Stimulated activated CD4-positive, alpha-beta T cell treated with anti-CD3 and anti-CD28 coated beads, Interleukin-4, amount 100 ng/mL, for 4 hours (primary cell): ENCODE data around the gene HCFC2.
"Not testable (repeated sequence)": the region's sequence is repeated elsewhere in the genome, so short reads cannot be mapped to it uniquely, and the experiment has no call there.

ENCODE experiments used
- DNase-seq, 2 experiments: peaks; one replicate each; pipeline ENCODE4 v3.0.0-alpha.2; 2020

The HCFC2 gene

DNA sequence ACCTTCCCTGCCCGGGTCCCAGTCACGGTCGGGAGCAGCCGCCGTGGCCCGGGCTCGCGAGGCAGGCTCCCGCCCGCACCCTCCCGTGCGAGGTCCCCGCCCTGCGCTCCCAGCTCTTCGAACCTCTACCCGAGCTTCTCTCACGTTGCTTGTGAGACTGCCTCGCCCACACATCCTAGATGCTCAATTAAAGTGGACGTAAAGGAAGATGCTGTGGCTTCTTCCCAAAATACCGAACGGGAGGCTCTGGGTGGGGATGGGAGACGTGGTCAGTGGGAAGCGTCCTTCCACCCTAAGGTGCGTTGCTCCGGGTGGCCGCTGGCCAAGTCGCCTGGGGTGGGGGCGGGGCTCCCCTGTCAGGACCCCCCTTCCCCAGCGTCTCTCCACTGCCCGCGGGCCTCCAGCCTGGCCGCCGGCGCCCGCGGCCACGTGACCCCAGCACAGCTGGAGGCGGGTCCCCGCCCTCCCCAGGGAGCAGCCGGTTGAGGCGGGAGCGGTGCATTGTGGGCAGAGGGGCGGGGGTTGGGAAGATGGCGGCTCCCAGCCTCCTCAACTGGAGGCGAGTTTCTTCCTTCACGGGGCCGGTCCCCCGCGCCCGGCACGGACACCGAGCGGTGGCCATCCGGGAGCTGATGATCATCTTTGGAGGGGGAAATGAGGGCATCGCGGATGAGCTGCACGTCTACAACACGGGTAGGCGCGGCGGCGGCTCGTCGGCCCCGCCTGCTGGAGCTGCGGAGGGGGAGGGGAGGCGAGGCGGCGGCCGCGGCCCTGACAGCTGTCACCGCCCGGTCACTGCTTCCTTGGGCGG is at the start of gene HCFC2:
Gene HCFC2, plus strand, starts transcription at position 501 of the 811 bp plus-strand sequence. Its CDS starts 30 bp downstream, at position 531.
- DNase-seq = peak; percentile 89

DNA sequence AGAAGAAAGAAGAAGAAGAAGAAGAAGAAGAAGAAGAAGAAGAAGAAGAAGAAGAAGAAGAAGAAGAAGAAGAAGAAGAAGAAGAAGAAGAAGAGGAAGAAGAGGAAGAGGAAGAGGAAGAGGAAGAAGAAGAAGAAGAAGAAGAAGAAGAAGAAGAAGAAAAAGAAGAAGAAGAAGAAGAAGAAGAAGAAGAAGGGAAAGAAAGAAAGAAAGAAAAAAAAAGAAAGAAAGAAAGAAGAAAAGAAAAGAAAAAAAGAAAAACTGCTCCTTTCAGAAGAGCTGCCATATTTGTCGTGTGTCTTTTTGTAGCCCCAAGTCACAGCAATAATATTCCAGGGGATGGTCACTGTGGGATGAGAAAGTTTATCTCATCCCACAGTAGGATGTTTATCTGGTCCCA is 42.5 kb upstream of the HCFC2 start:
- not testable (repeated sequence) for DNase-seq

DNA sequence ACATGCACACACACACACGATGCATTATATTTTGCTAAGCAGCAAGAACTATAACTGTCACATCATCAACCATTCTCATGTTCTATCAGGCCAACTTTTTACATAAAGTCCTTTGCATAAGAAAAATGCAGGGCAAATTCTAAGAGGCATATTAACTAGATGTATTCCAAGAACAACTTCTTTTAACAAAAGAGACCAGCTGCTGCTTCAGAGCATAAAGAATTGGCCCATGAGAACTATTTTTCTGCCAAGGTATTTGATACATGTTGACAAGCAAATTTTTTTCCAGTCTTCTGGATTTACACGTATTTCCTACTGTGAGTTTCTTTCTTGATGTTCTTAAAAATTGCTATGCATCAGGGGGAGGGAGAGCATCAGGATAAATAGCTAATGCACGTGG is 41.5 kb upstream of the HCFC2 start:
- no peak for DNase-seq

DNA sequence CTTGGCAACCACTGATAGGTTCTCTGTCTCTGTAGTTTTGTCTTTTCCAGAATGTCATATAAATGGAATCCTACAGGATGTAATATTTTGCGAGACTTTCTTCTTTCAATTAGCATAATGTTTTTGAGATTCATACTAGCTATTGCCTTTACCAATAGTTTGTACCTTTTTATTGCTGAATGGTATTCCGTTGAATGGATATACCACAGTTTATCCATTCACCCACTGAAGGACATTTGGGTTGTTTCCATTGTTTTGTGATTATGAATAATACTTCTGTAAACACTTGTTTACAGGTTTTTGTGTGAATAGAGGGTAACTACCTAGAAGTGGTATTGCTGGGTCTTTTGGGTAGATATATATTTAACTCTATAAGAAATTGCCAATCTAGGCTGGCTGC is 40.6 kb upstream of the HCFC2 start:
- no peak for DNase-seq

GRCh38 chr12:104024348-104024747 is 40.0 kb upstream of the HCFC2 start:
- no peak for DNase-seq

GRCh38 chr12:104025771-104026170 is 38.6 kb upstream of the HCFC2 start:
- no peak for DNase-seq

DNA sequence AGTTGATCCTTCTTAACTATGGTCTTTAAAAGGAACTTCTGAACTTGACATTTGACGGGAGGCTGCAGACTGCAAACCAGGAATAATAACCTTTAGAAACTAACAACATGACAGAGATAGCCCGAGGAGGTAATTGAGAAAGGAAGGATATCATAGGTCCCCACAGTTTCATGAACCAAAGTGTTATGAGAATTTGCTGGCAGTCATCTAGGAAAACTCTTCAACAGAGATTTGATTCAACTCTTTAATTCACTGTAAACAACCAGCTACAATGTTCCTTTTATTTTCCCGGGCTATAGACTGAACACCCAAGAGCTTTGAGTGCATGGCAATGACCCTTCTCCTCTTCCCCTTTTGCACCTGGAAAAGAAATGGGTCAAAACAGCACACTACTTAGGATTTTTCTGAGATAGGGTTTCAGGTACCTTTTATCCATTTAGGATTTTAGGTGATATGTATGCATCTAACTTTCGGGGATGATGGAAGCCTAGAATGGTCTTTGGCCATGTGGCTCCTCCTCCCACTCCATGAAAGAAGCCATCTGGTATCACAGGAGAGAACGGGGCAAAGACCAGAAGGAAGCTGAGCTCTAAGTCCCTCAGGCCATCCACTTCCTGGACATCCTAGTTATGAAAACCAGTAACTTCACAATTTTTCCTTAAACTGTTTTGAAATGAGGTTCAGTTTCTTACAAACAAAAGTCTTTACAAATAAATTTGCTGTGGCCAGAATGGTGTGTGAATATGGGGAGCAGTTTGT is 37.3 kb upstream of the HCFC2 start:
- no peak for DNase-seq

GRCh38 chr12:104030596-104030995 is 33.7 kb upstream of the HCFC2 start:
- not testable (repeated sequence) for DNase-seq

- not testable (repeated sequence) for DNase-seq
These were observed 28.2 kb upstream of the HCFC2 start for GRCh38 chr12:104036143-104036542.

GRCh38 chr12:104039769-104040168 is 24.6 kb upstream of the HCFC2 start:
- DNase-seq = not testable (repeated sequence)

GRCh38 chr12:104042580-104042979 is 21.8 kb upstream of the HCFC2 start:
- DNase-seq = no peak

GRCh38 chr12:104044158-104044557 is 20.2 kb upstream of the HCFC2 start:
- DNase-seq = no peak

DNA sequence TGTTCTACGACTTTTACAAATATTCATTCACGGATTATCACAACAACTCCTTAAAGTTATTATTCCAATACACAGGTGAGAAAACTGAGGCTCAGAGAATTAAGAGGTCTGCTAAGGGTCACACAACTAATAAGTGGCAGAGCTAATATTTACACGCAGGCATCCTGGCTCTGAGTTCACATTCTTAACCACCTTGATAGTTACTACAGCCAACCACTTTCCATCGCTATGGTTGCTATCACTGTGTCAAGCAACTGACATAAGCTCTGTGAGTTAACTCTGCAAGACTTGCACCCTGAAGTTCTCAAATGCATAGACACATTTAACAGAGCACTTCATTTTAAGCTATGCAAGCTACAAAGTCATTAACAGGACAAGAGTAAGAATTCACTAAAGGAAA is 18.0 kb upstream of the HCFC2 start:
- no peak for DNase-seq

DNA sequence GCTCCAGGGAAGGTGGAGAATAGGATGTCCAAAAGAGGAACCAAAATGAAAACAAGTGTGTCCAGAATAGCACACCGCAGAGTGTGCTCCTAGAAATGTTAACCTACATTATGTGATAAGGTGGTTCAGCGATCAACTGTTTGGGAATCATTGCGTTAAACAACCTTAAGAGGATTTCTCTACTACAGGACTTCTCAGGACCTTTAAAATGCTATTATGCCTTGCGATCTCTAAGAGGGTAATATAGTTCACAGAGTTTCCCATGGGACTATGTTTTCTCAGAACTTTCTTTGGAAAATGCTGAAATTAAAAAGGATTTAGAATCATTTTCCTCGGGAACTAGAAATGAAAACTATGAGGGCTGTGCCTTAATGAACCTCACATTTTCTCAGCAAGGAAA is 16.2 kb upstream of the HCFC2 start:
- no peak for DNase-seq

GRCh38 chr12:104048811-104049210 is 15.5 kb upstream of the HCFC2 start:
- no peak for DNase-seq

GRCh38 chr12:104049278-104049902 is 14.9 kb upstream of the HCFC2 start:
- DNase-seq = no peak

- no peak for DNase-seq
These were observed 14.4 kb upstream of the HCFC2 start, which contains the start of gene GLT8D2 for GRCh38 chr12:104049903-104050356. GLT8D2 (minus strand) TSS chr12:104050187; CDS start chr12:104019648, 30,539 bp downstream.

DNA sequence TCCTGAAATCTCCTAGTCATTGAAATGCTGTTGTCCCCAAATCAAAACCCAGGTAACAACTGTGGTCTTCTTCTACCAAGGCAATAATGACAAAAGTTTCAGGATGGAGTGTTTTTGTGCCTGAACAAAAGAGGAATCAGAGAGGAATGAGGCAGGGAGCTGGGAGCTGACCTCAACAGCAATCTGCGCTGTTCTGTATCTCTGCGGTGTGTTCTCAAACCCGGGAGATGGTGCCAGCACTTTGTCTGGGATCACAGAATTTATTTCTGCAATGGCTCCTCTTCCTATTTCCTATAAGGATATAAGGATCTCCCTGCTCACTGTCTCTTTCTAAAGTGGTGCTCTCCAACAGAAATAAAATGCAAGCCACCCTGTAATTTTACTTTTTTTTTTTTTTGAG is 13.9 kb upstream of the HCFC2 start:
- no peak for DNase-seq

- DNase-seq = no peak
These were observed 9.5 kb upstream of the HCFC2 start for GRCh38 chr12:104054681-104055346.

GRCh38 chr12:104055686-104056388 is 8.5 kb upstream of the HCFC2 start:
- DNase-seq = no peak

GRCh38 chr12:104056419-104056972 is 7.8 kb upstream of the HCFC2 start:
- no peak for DNase-seq

DNA sequence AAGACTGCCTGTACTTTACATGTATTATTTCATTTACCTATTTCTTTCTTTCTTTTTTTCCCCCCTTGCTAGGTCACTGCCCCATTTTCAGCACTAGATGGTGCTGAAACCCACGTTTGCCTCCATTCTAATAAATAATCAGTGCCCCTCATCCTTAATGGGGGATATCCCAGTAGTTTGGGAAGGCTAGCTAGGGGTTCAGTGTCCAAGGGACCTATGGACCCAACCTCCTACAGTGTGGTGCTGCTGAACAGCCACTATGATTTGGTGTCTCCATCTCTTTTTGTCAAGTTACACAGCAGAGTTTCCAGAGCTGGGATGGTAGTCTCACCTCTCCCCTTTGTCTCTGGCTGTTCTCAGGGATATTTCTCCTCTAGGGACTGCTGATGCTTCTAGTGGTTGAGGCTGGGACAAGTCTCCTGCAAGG is 6.5 kb upstream of the HCFC2 start:
- no peak for DNase-seq
